ENCODE data around the gene EFCAB11.

EFCAB11 gene

GRCh38 chr14:89748004-89748403, 206.5 kb downstream of the EFCAB11 start:
- DNase-seq (ENCODE audit: low read depth in 1 of 2, low spot score in 1 of 2) = no peak
- TF ChIP-seq JUND (IDR thresholded peaks at IDR 0.05; ENCODE audit: low read depth) = no peak
- in situ Hi-C loops (cut with HindIII; ENCODE audit: low pct_unique_long_range_greater_than_20kb, low sequenced_read_pairs) = no loop called here

- TF ChIP-seq JUND (IDR thresholded peaks at IDR 0.05; ENCODE audit: low read depth) = no peak
- DNase-seq (ENCODE audit: low read depth in 1 of 2, low spot score in 1 of 2) = no peak
- in situ Hi-C loops (cut with HindIII; ENCODE audit: low pct_unique_long_range_greater_than_20kb, low sequenced_read_pairs) = no loop called here
These were observed 207.4 kb downstream of the EFCAB11 start for GRCh38 chr14:89747126-89747525.

- in situ Hi-C loops (cut with HindIII; ENCODE audit: low pct_unique_long_range_greater_than_20kb, low sequenced_read_pairs) = no loop called here
- TF ChIP-seq JUND (IDR thresholded peaks at IDR 0.05; ENCODE audit: low read depth) = no peak
- no peak for DNase-seq (ENCODE audit: low read depth in 1 of 2, low spot score in 1 of 2)
These were observed 207.9 kb downstream of the EFCAB11 start for GRCh38 chr14:89746654-89747053.

- TF ChIP-seq JUND (IDR thresholded peaks at IDR 0.05; ENCODE audit: low read depth) = no peak
- no peak for DNase-seq (ENCODE audit: low read depth in 1 of 2, low spot score in 1 of 2)
- in situ Hi-C loops (cut with HindIII; ENCODE audit: low pct_unique_long_range_greater_than_20kb, low sequenced_read_pairs) = no loop called here
These were observed 208.4 kb downstream of the EFCAB11 start for GRCh38 chr14:89746135-89746534.

All from T47D (cell line).